GM21786 (cell line): Measurements from ENCODE around the gene PDE4D.
"Not testable (repeated sequence)": the region's sequence is repeated elsewhere in the genome, so short reads cannot be mapped to it uniquely, and the experiment has no call there.

Source experiments
- ATAC-seq: cut with Tn5 transposase; IDR thresholded peaks from one replicate; pipeline ENCODE4 v1.9.1; 2021; ENCODE audit not compliant: unreplicated experiment

PDE4D gene

GRCh38 chr5:59387127-59387526 is 506.4 kb downstream of the PDE4D start:
- ATAC-seq = no peak

GRCh38 chr5:59385700-59386099 is 507.8 kb downstream of the PDE4D start:
- ATAC-seq = no peak

- peak; percentile 98 for ATAC-seq
Measured at GRCh38 chr5:59380350-59380951, 513.1 kb downstream of the PDE4D start.

GRCh38 chr5:59374036-59374435 is 519.5 kb downstream of the PDE4D start:
- ATAC-seq = not testable (repeated sequence)

GRCh38 chr5:59371525-59372127 is 521.9 kb downstream of the PDE4D start:
- no peak for ATAC-seq

- ATAC-seq = no peak
Measured at GRCh38 chr5:59368951-59369350, 524.6 kb downstream of the PDE4D start.

- no peak for ATAC-seq
Measured at GRCh38 chr5:59367791-59368394, 525.6 kb downstream of the PDE4D start.

- no peak for ATAC-seq
Measured at GRCh38 chr5:59366784-59367183, 526.7 kb downstream of the PDE4D start.

- no peak for ATAC-seq
Measured at GRCh38 chr5:59362438-59362837, 531.1 kb downstream of the PDE4D start.

- no peak for ATAC-seq
Measured at GRCh38 chr5:59361454-59361853, 532.1 kb downstream of the PDE4D start.

- ATAC-seq = no peak
Measured at GRCh38 chr5:59360130-59360555, 533.4 kb downstream of the PDE4D start.

GRCh38 chr5:59358005-59358861 is 535.3 kb downstream of the PDE4D start:
- no peak for ATAC-seq

GRCh38 chr5:59357381-59357977 is 536.0 kb downstream of the PDE4D start:
- no peak for ATAC-seq

- ATAC-seq = no peak
Measured at GRCh38 chr5:59356813-59357380, 536.6 kb downstream of the PDE4D start.

GRCh38 chr5:59354811-59355210 is 538.7 kb downstream of the PDE4D start:
- no peak for ATAC-seq

GRCh38 chr5:59354274-59354673 is 539.3 kb downstream of the PDE4D start:
- ATAC-seq = no peak

GRCh38 chr5:59351076-59351794 is 542.3 kb downstream of the PDE4D start:
- ATAC-seq = no peak

GRCh38 chr5:59348189-59348588 is 545.3 kb downstream of the PDE4D start:
- no peak for ATAC-seq

- ATAC-seq = no peak
Measured at GRCh38 chr5:59346982-59347381, 546.5 kb downstream of the PDE4D start.

- no peak for ATAC-seq
Measured at GRCh38 chr5:59346514-59346913, 547.0 kb downstream of the PDE4D start.
